ENCODE results near the gene MCM9. TPM values are rescaled to one million over a fixed set of nuclear protein-coding genes. Genes with fewer than 3 reads are reported as not detected.
A peak's percentile ranks its signal among the peaks of the same experiment; 100 is the strongest.
"Not testable (repeated sequence)": the region's sequence is repeated elsewhere in the genome, so short reads cannot be mapped to it uniquely, and the experiment has no call there.

Gene MCM9
- total RNA-seq, 1 donor from 2014 or later, result 27.6 TPM

DNA sequence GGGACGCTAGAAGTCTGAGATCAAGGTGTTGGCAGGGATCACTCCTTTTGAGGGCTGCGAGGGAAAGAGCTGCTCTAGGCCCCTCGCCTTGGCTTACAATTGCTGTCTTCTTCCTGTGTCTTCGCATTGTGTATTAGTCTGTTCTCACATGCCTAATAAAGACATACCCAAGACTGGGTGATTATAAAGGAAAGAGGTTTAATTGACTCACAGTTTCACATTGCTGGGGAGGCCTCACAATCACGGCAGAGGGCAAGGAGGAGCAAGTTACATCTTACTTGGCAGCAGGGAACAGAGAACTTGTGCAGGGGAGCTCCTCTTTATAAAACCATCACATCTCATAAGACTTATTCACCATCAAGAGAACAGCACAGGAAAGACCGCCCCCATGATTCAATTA is 143.5 kb downstream of the MCM9 start:
- no peak for DNase-seq

DNA sequence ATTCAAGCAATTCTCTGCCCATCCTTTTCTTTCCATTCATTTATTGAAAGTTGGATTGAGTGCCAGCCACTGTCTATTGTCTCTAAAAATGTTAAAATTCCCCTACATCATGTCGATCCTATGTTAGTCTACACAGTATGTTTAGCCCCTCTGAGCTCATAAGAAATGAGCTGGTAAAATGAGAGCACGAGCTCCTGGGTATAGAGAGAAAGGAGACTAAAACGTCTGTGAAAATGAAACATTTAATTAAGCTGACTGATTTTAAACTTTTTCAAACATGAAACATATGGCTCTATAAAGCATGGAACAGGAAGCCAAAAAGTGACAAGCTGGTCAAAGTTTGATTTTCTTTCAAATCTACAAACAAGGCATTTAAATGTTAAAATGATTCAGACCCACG is 145.0 kb downstream of the MCM9 start:
- no peak for DNase-seq

DNA sequence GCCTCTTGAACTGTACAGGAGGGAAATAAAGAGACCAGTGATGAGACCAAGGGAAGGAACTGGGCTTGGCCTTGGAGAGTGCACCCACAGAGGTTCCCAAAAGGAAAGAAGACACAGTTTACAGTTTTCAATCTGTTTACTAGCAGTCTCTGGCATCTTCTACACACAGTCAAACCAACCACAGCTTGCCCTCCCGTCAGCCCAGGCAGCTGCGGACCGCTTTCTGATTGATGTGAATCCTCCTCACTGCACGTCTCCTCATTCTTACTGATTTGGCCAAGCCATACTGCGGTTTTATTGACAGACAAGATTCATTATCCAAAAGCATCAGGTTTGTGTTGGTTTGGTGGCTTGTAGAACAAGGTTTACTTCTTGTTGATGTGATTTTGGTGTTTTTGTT is 145.5 kb downstream of the MCM9 start:
- no peak for DNase-seq

DNA sequence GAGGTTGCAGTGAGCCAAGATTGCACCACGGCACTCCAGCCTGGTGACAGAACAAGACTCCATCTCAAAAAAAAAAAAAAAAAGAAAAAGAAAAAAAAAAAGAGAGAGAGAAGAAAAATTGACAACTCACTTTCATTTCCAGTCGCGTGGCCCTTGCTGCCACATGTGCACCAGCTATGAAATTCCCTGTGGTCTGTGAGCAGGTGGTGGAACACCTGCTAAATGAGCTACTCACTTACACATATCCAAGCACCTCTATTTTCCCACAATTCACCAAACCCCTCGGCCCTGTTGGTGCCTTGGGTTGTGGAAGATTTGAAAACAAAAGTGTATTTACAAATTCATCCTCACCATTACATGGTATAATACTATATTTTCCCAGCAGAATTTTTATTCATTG is 146.3 kb downstream of the MCM9 start:
- no peak for DNase-seq

DNA sequence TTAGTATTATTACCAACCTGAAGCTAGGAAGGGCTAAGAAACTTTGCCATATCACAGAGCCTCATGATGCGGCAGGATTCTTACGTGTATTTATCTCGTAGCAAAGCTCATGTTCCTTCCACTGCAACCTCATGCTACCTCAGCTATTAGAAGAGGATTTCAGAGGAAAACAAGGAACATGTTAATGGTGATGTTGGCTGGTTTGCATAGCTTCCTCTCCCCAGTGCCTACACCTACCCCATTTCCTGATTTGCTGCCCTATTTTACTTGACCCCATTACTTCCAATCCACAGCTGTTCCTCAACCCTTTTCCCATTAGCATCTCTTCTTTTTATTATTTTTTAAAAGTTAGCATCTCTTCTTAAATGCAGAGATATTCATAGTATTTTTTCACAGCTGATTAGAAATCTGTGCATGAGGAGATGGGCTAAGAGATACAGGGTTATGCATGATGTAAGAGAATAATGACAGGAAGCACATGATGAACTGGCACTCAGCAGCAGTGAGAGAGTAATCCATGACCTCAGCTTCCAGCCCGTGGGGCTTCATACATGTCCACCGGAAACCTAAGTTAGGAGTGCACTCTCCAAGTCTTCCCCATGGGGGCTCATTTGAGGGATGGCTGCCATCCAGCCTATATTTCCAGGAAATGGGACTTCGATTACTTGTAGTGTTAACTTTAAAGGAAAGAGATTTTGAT is 147.1 kb downstream of the MCM9 start:
- DNase-seq, result peak; percentile 83

DNA sequence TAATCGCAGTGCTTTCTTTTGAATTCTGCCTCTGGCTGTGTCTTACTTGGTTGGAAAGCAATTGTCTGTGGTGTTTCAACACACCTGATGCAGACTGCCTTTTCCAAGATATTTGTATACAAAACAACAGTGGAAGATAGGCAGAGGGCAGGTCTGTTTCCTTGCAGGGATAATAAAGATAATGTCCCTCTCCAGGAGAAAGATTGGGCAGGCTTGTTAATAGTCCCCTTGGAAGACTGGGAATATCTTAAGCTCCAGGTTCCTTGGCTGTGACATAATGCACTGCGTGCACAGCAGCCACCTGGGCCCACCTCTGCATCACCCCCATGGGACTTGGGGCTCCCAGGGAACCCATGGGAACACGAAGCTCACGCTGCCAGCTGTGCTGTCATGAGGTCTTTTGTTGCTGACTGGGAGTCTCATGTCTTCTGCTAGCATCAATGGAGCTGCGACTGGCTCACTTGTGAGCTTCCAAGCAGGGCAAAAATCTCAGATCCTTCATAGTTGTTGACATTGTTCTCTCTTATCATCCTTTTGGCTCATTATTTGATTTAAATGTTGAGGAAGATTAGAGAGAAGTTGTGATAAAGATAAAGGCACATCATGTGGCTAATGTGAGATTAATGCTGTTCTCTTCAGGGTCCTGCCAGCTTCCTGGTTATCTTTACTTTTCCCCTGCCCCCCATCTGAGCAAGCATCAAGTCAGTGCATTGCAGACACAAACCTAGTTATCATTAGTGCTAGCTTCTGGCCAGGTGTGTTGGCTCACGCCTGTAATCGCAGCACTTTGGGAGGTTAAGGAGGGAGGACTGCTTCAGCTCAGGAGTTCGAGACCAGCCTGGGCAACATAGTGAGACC is 148.1 kb downstream of the MCM9 start:
- no peak for DNase-seq

DNA sequence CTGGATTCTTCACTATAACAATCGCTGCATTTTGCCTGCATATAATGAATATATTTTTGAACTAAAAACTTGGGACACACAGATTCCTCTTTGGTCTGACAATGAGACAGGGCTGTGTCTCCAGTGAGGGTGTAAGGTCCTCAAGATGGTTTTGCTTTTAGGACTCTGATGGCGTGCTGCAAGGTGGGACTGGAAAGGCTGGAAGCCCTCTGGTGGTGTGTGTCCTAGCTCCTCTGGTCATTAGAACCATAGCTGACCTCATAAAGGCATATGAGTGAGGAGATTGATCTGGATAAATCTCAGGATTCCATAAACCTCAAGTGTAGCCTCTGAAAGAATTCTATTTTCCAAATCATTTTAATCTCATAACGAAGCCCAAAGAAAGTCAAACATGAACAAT is 149.4 kb downstream of the MCM9 start:
- no peak for DNase-seq

DNA sequence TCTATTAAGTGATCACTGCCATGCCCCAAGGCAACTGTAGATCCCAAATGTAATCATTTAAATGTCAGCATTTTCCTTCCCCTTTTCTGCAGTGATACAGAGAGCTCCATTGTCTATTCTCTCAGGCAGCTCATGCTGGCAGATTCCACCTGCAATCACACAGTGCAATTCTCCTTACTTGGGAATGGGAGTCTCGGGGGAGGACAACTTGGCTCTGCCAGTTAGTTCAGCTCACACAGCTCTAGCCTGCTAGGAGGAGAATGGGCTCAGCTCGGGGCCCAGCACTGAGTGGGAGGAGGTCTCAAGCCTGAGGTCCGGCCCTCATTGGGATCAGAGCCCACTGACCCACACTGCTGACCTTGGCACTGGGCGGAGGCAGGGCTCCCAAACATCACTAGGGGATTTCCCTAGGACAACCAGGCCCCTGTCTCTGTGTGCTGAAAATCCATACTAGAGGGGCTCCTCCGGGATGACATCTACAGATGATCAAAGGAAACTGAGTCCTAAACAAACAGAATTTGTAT is 150.3 kb downstream of the MCM9 start:
- DNase-seq, result no peak

DNA sequence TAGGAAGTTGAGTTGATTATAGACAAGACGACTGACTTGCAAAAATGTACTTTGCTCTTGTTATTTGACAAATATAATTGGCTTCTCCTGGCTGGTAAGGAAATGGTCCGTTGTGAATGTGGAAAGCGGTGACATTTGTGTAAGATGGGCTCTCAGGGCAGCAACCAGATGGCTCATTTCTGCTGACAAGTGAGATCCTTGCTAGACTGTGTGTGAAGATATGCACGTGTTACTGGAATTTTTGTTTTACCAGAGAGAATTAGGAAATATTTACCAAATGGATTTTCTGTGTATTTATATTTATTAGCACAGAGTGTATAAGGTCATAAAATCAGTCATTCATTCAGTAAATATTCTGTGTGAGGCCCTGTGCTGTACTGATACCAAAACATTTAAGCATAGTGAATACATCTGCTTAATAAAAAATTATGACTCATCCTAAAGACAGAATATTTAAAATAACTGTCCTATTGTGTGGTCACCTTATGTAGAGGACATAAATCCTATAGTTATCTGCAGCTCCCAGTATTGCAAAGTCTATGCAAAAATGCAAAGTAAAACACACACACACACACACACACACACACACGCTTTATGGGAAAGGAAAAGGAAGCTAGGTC is 150.9 kb downstream of the MCM9 start:
- no peak for DNase-seq

DNA sequence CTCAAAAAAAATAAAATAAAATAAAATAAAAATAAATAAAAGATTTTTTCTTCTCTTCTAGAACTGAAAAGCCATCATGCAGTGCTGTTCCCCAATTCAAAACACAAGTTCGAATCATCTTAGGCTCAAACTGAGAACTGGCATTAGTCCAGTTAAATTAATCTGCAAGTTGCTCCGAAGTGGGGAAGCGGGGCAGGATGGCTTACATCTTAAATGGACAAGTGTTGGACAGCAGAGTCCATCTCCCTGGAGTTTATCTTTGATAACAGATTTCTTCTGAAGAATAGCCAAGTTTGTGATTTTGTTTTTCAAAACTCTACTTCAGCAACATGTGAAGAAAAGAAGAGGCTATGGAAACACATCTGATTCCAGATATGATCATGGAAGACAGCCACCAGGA is 152.3 kb downstream of the MCM9 start:
- DNase-seq, result no peak

DNA sequence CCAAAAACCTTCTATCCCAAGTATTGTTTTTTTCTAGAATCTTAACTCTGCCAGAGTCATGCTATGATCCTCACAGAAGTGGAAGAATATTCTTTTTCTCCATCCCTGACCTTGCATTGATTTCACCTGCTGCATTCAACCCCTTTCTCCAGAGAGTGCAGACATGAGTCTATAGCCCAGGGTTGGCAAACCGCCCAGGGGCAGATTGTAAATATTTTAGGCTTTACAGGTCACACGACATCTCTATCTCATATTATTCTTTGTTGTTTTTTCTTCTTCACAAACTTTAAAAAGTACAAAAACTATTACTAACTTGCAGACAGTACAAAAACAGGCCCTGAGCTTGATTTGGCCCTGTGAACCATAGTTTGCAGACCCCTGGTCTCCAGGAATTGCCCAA is 153.1 kb downstream of the MCM9 start:
- no peak for DNase-seq

DNA sequence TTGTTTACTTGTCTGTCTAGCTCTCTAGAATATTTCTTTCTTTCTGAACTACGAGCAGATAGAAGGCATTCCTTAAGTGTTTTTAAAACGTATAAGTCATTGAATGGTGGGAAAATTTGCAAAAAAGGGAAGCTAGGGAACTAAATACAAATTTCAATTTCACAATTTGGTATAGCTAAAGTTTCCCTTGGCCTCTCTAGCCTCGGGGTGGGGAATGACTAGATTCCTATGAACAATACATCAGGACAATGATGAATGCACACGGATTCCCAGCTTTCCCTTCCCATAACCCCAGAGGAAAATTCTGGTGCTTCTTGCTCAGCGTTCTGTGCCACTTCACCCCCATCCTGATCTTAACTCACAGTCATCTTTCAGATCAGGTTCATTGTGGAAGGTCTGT is 154.3 kb downstream of the MCM9 start:
- no peak for DNase-seq

DNA sequence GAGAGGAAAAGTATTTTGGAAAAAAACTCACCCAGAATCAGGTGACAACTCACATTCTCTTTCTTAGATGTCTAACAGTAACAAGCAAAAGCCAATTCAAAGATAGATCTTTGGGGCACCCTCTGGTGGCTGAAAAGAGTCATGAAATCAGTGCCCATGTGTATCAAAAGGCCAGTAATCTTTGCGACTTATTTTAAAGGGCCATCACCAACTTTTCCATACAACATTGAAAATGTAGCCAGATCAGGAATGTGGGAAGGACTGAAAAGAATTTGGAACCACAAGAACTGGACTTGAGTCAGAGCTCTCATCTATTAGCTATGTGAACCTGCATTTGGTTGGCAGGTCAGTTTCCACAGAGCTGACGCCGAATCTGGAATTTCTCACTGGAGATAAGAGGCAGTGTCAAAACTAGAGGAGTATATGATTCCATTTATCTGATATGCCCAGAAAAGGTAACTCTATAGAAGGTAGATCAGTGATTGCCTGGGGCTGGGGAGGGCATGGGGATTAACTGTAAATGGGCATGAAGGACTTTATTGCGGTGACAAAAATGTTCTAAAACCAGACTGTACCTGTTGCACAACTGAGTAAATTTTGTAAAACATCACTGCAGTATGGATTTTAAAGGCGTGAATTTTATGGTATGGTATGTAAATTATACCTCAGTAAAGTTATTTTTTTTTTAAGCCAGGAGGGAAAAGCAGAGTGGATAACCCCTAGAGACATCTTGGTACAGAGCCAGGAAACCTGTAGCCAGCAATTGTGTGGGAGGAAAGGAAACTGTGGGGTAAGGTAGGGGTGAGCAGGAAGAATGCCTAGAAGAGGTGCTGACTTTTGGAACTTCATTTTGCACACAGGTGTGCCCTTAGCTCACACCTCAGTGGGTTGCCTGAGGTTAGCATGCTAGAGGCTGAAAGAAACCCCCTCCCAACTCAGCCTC is 158.1 kb downstream of the MCM9 start:
- peak; percentile 85 for DNase-seq

DNA sequence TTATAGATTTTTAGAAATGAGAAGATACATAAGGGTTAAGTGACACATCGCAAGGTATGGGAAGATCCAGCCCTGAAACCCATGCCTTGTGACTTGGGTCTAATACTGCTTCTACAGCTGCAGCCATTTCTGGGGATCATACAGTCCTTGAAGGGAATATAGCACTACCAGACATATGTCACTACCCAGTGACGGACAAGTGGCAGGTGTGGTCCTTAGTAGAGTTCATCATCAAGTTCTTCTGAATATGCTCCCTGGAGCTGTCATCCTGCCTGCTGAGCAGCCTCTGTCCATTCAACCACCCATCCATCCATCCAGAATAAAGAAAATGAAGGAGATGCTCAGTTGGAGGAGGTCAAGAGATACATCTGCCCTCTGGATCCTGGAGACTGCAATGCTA is 159.6 kb downstream of the MCM9 start:
- no peak for DNase-seq

DNA sequence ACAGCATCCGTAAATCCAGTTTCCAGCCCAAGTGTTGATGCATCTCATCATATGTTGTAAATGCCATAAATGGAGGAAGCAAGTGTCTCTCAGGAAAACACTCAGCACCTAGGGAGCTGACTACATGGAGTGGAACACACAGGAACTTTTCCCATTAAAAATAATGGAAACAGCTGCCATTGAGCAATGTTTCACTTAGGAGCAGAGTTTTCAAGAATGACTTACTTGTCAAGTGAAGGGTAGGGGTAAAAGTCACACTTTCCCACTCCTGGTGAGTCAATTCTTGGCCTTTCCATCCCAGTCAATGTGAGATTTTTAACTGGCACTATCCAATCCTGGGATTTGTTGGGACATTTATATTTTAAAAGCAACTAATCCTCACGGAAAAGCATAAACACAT is 160.4 kb downstream of the MCM9 start:
- no peak for DNase-seq

DNA sequence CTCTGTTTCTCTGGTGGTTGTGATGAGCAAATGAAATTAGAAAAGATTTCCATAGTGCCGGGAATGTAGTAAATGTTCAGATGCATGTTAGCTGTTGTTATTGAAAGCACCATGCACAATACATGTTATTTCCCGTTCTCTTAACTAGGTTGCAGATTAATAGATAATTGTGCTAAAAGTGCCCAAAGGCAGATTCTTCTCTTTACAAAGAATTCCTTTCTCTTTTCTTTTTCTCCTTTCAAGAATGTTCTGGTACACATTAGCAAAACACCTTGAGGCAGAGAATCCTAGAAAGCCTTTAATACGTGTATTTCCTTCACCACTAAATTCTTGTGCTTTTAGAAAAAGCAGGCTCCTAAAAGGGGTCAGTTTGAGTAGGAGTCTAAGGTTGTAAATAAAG is 162.1 kb downstream of the MCM9 start:
- no peak for DNase-seq

DNA sequence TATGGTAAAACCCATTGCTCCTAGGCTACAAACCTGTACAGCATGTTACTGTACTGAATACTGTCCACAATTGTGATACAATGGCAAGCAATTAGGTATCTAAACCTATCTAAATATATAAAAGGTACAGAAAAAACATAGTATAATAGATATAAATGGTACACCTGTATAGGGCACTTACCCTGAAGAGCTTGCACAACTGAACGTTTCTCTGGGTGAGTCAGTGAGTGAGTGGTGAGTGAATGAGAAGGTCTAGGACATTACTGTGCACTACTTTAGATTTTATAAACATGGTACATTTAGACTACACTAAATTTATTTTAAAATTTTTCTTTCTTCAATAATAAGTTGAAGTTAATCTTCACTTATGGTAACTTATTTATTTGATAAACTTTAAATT is 163.7 kb downstream of the MCM9 start:
- DNase-seq, result no peak

DNA sequence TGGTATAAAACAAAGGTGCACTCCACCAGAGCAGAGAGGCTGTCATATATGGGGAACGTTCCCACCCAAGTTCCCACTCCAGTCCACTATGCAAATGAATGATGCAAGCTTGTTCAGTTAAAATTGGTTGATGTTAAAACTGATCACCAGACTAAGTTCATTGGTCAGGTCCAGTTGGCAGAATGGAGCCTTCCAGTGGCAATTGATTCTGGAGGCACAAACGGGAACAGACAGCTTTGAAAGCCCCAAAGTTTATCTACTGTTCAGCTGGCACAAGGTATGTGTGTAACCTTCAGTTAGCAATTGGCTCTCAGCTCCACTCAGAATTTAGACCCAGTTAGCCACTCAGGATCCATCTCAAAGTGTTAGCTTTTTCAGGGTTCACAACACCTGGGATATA is 164.1 kb downstream of the MCM9 start:
- no peak for DNase-seq

DNA sequence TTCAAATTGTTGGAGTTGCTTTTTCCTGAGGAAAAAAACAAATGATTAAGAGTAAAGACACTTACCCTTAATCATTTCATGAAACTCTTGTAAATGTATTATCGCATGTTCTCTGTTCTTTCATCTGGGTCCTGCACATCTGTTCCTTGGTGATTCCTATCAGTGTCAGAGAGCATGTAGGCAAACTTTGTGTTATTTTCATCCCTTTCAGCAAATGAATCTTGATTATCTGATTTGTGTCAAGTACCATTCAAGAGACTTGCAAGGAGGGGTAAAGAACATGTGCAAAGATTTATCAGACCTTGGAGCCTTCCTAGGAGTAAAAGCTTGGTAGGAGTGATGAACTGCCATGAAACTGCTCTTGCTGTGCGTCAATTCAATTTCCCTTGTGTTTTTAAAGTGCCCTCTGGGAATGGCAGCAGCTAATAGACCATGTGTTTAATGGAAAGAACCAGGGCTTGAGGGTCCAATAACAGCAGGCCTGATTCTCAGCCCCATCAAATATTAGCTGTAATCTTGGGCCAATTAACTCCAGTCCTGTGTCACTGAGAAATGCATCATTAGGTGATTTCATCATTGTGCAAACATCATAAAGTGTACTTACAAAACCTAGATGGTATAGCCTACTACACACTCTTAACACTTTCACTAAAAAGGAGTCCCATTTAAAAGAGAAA is 164.7 kb downstream of the MCM9 start:
- no peak for DNase-seq

DNA sequence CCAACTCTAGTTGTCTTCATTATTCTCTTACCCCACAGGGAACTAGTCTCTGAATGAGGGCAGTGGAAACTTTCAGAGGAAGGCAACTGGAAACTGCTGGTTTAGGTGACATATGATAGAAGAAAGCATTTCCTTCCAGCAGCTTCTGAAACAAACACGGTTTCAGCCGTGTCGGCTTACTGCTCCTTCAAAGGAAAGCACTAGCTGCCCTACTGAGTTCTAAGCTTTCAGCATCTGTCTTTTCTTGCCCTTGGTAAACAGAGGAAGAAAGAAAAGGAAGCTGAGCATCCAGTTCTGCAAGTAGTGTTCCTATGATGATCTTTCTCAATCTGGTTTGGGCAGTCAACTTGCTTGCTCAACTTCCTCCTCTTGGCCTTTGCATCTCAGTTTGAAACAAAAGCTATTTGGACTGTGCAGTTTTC is 166.0 kb downstream of the MCM9 start:
- DNase-seq, result no peak

DNA sequence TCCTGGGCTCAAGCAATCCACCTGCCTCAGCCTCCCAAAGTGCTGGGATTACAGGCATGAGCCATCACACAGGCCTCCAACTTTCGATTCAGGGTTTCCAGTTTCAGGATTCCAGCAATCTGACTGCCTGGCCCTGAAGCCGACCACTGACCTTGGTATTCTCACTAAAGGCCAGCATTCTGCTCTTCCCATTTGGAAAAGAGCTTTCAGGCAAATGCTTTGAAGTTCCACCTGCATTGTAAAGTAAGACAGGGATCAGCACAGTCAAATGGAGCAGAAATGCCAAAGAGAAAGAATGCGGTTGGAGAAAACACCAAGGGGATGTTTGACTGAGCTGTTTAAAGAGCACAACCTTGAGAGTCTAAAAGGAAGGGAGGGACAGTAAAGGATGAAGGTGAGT is 166.5 kb downstream of the MCM9 start:
- no peak for DNase-seq

DNA sequence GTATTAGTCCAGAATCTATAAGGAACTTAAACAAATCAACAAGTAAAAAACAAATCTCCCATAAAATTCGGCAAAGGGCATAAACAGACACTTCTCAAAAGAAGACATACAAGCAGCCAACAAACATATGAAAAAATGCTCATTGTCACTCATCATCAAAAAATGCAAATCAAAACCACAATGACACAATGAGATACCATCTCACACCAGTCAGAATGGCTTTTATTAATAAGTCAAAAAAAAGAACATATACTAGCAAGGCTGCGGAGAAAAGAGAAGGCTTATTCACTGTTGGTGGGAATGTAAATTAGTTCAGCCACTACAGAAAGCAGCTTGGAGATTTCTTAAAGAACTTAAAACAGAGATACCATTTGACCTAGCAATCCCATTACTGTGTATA is 169.6 kb downstream of the MCM9 start:
- DNase-seq, result not testable (repeated sequence)

Data from dermis blood vessel endothelial cell (primary cell).